Smooth muscle cell (in vitro differentiated cells): ENCODE data around the gene GALNTL6. TPM values are rescaled to one million over a fixed set of nuclear protein-coding genes. Genes with fewer than 3 reads are reported as not detected.

Experiments used
- DNase-seq: peaks from one replicate; lab custom pipeline; 2025; ENCODE audit not compliant: unreplicated experiment; lab: John Stamatoyannopoulos, UW
- H2AFZ ChIP-seq: fragments of 200-600 bp; sonication (generic); 2 replicates; pipeline ENCODE4 v1.6.0; 2016; ENCODE audit warnings: antibody characterized with exemption, low read depth, mild to moderate bottlenecking
- H3F3A ChIP-seq: fragments of 200-600 bp; sonication (generic); 2 replicates; pipeline ENCODE4 v1.6.0; 2017; ENCODE audit warnings: antibody characterized with exemption, low read depth
- H3K27ac ChIP-seq: fragments of 200-600 bp; sonication (generic); 2 replicates; pipeline ENCODE4 v1.5.1; 2016; ENCODE audit warnings: low read depth, mild to moderate bottlenecking
- H3K27me3 ChIP-seq: fragments of 200-600 bp; sonication (generic); 2 replicates; pipeline ENCODE4 v1.6.1; 2016; ENCODE audit warnings: low read depth, mild to moderate bottlenecking
- H3K36me3 ChIP-seq: fragments of 200-600 bp; sonication (generic); 2 replicates; pipeline ENCODE4 v1.5.1; 2016; ENCODE audit warnings: low read depth
- H3K4me1 ChIP-seq: fragments of 200-600 bp; sonication (generic); 2 replicates; pipeline ENCODE4 v1.5.1; 2016; ENCODE audit warnings: low read depth
- H3K4me2 ChIP-seq: fragments of 200-600 bp; sonication (generic); 2 replicates; pipeline ENCODE4 v1.6.0; 2016; ENCODE audit warnings: mild to moderate bottlenecking
- H3K4me3 ChIP-seq: fragments of 200-600 bp; sonication (generic); 2 replicates; pipeline ENCODE4 v1.5.1; 2016; ENCODE audit warnings: mild to moderate bottlenecking
- H3K79me2 ChIP-seq: fragments of 200-600 bp; sonication (generic); 2 replicates; pipeline ENCODE4 v1.6.0; 2016; ENCODE audit warnings: low read depth, mild to moderate bottlenecking
- H3K9ac ChIP-seq: fragments of 200-600 bp; sonication (generic); 2 replicates; pipeline ENCODE4 v1.6.0; 2016; ENCODE audit warnings: low read depth
- H3K9me3 ChIP-seq: fragments of 200-600 bp; sonication (generic); replicated peaks from 2 replicates; pipeline ENCODE4 v1.5.1; 2016; ENCODE audit warnings: low read depth
- H4K20me1 ChIP-seq: fragments of 200-600 bp; sonication (generic); 2 replicates; pipeline ENCODE4 v1.6.0; 2016; ENCODE audit warnings: low read depth
- CTCF ChIP-seq: fragments of 200-600 bp; sonication (generic); IDR thresholded peaks from 2 replicates; pipeline ENCODE4 v1.5.1; 2017; ENCODE audit warnings: borderline replicate concordance, mild to moderate bottlenecking, antibody characterized with exemption; ENCODE audit not compliant: insufficient read depth, poor library complexity, severe bottlenecking
- WGBS: methylation state at CpG from one replicate; pipeline ENCODE4 v1.1.7; 2016; ENCODE audit warnings: low lambda C conversion rate; 5-methylcytosine and 5-hydroxymethylcytosine counted together
- polyA plus RNA-seq: library from polyadenylated mRNA; unstranded; fragments of >200 nt; fragmentation: Nextera tagmentation; extraction: Ambion mirVana; gene quantifications from 2 replicates; pipeline ENCODE4 v1.2.1, GENCODE V29; 2016
- total RNA-seq: library from RNA; depleted of rRNA; stranded (reverse); fragments of >200 nt; gene quantifications from 2 replicates; pipeline ENCODE4 v1.2.3, GENCODE V29; 2014

The GALNTL6 gene
- total and polyA plus RNA-seq, 2 experiments from 2014 or later, result 0.18 to 1.3 TPM

- Histone ChIP-seq H3F3A (no peaks in the 10 kb centered on the region), H3K27me3 (no peaks in the 10 kb centered on the region), H3K36me3 (no peaks in the 10 kb centered on the region), H3K9me3 (no peaks in the 10 kb centered on the region), H3K4me1 (peaks cover 9% of the 10 kb centered on the region), H3K9ac (no peak overlapping the region), H2AFZ (no peak overlapping the region), H3K27ac (no peak overlapping the region), H3K4me3 (no peak overlapping the region), H4K20me1 (no peaks in the 10 kb centered on the region), H3K79me2 (no peaks in the 10 kb centered on the region), H3K4me2 (no peak overlapping the region)
- WGBS, result 70% methylated on average over 3 of the region's 3 CpGs
- no peak for DNase-seq
- TF ChIP-seq CTCF, result no peak
Measured at GRCh38 chr4:172983631-172984030, 1170.4 kb downstream of the GALNTL6 start.

GRCh38 chr4:172985552-172985951, 1172.3 kb downstream of the GALNTL6 start:
- H3K4me3 ChIP-seq, result no peak overlapping the region
- no peaks in the 10 kb centered on the region for H4K20me1 ChIP-seq
- H3K27me3 ChIP-seq, result no peaks in the 10 kb centered on the region
- no peaks in the 10 kb centered on the region for H3K9me3 ChIP-seq
- no peak for TF ChIP-seq CTCF
- H3K4me2 ChIP-seq, result no peak overlapping the region
- H3K9ac ChIP-seq, result no peak overlapping the region
- peak overlapping the region; percentile 45 for H3K27ac ChIP-seq
- no peaks in the 10 kb centered on the region for H3K36me3 ChIP-seq
- H2AFZ ChIP-seq, result no peak overlapping the region
- DNase-seq, result no peak
- 53% methylated on average over 2 of the region's 2 CpGs for WGBS
- peaks cover 9% of the 10 kb centered on the region for H3K4me1 ChIP-seq
- H3F3A ChIP-seq, result no peaks in the 10 kb centered on the region
- no peaks in the 10 kb centered on the region for H3K79me2 ChIP-seq

GRCh38 chr4:172986114-172986513, 1172.9 kb downstream of the GALNTL6 start:
- Histone ChIP-seq H3K4me1 (peaks cover 9% of the 10 kb centered on the region), H3K4me3 (no peak overlapping the region), H3K4me2 (no peak overlapping the region), H3F3A (no peaks in the 10 kb centered on the region), H3K79me2 (no peaks in the 10 kb centered on the region), H3K36me3 (no peaks in the 10 kb centered on the region), H3K27me3 (no peaks in the 10 kb centered on the region), H3K9me3 (no peaks in the 10 kb centered on the region), H3K27ac (peak overlapping the region; percentile 45), H4K20me1 (no peaks in the 10 kb centered on the region), H2AFZ (no peak overlapping the region), H3K9ac (no peak overlapping the region)
- DNase-seq, result no peak
- TF ChIP-seq CTCF, result no peak
- WGBS, result 60% methylated on average over 1 of the region's 1 CpG

- no peak for TF ChIP-seq CTCF
- no peak for DNase-seq
- H3K27ac ChIP-seq, result no peak overlapping the region
Measured at GRCh38 chr4:172989984-172990820, 1177.0 kb downstream of the GALNTL6 start.

More at GRCh38 chr4:172989984-172990820, 1177.0 kb downstream of the GALNTL6 start:
- H2AFZ ChIP-seq, result no peak overlapping the region
- no peaks in the 10 kb centered on the region for H4K20me1 ChIP-seq
- H3K9ac ChIP-seq, result no peak overlapping the region
- no peaks in the 10 kb centered on the region for H3K36me3 ChIP-seq
- H3K4me1 ChIP-seq, result peaks cover 9% of the 10 kb centered on the region
- no peak overlapping the region for H3K4me2 ChIP-seq
- H3K9me3 ChIP-seq, result no peaks in the 10 kb centered on the region
- H3K4me3 ChIP-seq, result no peak overlapping the region
- 80% methylated on average over 3 of the region's 3 CpGs for WGBS
- H3K27me3 ChIP-seq, result no peaks in the 10 kb centered on the region
- no peaks in the 10 kb centered on the region for H3K79me2 ChIP-seq
- H3F3A ChIP-seq, result no peaks in the 10 kb centered on the region
